Adrenal gland (tissue), 5 donors: ENCODE data around the gene GNPAT.

ENCODE experiments used
- CTCF ChIP-seq, 6 experiments: fragments of 450-650 bp in 4 of 6; fragments of 200-600 bp in 2 of 6; sonication (generic) in 1 of 6; IDR thresholded peaks; 1 replicate in 5 of 6; 2 replicates in 1 of 6; pipeline versions ENCODE4 v1.5.1 to v1.8.0; 2016 to 2021; ENCODE audit warnings: antibody characterized with exemption in 6 of 6, mild to moderate bottlenecking in 2 of 6, moderate library complexity in 1 of 6
- POLR2A ChIP-seq, 2 donors: fragments of 450-650 bp; IDR thresholded peaks; one replicate each; pipeline ENCODE4 v1.6.1; 2017; ENCODE audit warnings: antibody characterized with exemption in 2 of 2, mild to moderate bottlenecking in 2 of 2, moderate library complexity in 1 of 2
- donor health status: DM: no; HTN: no; CAD: no.

GRCh38 chr1:231266811-231267322, 25.9 kb downstream of the GNPAT start:
- no peak for TF ChIP-seq POLR2A (IDR thresholded peaks at IDR 0.05)
- no peak for TF ChIP-seq CTCF (IDR thresholded peaks at IDR 0.05)
